KOPT-K1 (cell line): Measurements from ENCODE around the gene TP53AIP1.

Experiments used
- H3K27ac ChIP-seq: fragments of 200-600 bp; sonication (generic); 2 replicates; pipeline ENCODE4 v1.5.1; 2016; ENCODE audit warnings: antibody characterized with exemption, mild to moderate bottlenecking, low read depth, low read length; ENCODE audit not compliant: poor library complexity, severe bottlenecking
- H3K36me3 ChIP-seq: fragments of 200-600 bp; sonication (generic); 2 replicates; pipeline ENCODE4 v1.5.1; 2017; ENCODE audit warnings: antibody characterized with exemption, mild to moderate bottlenecking, low read length, moderate library complexity; ENCODE audit not compliant: insufficient read depth
- H3K9me3 ChIP-seq: fragments of 200-600 bp; sonication (generic); 2 replicates; pipeline ENCODE4 v1.5.1; 2017; ENCODE audit warnings: antibody characterized with exemption, low read length, mild to moderate bottlenecking; ENCODE audit not compliant: insufficient read depth, poor library complexity, severe bottlenecking

Gene TP53AIP1

DNA sequence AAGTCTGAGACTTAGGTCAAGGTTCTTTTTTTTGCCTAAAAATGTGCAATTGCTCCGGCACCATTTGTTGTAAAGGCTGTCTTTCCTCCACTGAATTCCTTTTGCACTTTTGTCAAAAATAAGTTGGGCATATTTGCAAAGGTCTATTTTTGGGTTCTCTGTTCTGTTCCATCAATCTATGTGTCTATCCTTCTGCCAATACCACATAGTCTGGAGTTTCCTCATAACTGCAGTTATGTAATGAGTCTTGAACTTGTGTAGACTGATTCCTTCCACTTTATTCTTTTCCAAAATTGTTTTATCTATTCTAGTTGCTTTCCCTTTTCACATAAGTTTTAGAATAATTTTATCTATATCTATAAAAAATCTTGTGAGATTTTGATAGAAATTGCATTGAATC is 44.8 kb downstream of the TP53AIP1 start:
- Histone ChIP-seq H3K9me3 (no peaks in the 10 kb centered on the region), H3K27ac (no peak overlapping the region), H3K36me3 (no peaks in the 10 kb centered on the region)

DNA sequence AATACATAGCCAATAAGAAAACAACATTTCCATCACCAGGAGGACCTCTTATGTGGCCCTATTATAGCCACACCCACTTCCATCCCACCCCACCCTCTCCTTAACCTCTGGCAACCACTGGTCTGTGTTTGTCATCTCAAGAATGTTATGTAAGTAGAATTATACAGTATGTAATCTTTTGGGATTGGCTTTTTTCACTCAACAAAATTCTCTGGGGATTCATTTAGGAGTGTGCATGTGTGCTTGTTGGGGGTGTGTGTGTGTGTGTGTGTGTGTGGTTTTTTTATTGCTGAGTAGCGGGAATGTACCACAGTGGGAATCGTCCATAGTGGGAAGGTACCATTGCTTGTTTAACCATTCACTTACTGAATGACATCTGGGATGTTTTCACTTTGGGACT is 46.3 kb downstream of the TP53AIP1 start:
- Histone ChIP-seq H3K36me3 (no peaks in the 10 kb centered on the region), H3K27ac (no peak overlapping the region), H3K9me3 (no peaks in the 10 kb centered on the region)

DNA sequence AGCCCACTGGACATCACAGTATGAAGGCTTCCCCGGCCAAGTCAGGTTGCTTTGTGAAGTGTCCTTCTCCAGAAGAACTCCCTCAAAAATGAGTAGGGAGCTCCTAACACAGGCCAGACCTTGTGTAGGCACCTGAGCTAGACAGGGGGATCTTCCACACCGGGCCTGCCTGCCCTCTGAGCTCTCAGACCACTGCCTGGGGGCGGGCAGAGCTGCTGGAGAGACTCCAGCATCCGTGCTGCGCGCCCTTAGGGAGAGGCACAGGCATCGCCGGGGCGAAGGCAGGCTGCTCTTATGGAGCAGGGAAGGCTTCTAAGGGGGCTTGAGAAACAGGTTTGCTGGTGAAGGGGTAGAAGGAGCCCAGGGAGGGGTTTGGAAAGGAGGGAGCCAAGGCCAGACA is 47.1 kb downstream of the TP53AIP1 start:
- Histone ChIP-seq H3K9me3 (no peaks in the 10 kb centered on the region), H3K36me3 (no peaks in the 10 kb centered on the region), H3K27ac (no peak overlapping the region)

- no peaks in the 10 kb centered on the region for H3K36me3 ChIP-seq
- no peaks in the 10 kb centered on the region for H3K9me3 ChIP-seq
Observed at GRCh38 chr11:128894685-128895084, 48.0 kb downstream of the TP53AIP1 start.

GRCh38 chr11:128894286-128894681 is 48.4 kb downstream of the TP53AIP1 start:
- Histone ChIP-seq H3K9me3 (no peaks in the 10 kb centered on the region), H3K27ac (no peak overlapping the region), H3K36me3 (no peaks in the 10 kb centered on the region)

More at GRCh38 chr11:128894685-128895084, 48.0 kb downstream of the TP53AIP1 start:
- H3K27ac ChIP-seq, result no peak overlapping the region

GRCh38 chr11:128893578-128894285 is 48.9 kb downstream of the TP53AIP1 start:
- H3K9me3 ChIP-seq, result no peaks in the 10 kb centered on the region
- no peaks in the 10 kb centered on the region for H3K36me3 ChIP-seq
- no peak overlapping the region for H3K27ac ChIP-seq

DNA sequence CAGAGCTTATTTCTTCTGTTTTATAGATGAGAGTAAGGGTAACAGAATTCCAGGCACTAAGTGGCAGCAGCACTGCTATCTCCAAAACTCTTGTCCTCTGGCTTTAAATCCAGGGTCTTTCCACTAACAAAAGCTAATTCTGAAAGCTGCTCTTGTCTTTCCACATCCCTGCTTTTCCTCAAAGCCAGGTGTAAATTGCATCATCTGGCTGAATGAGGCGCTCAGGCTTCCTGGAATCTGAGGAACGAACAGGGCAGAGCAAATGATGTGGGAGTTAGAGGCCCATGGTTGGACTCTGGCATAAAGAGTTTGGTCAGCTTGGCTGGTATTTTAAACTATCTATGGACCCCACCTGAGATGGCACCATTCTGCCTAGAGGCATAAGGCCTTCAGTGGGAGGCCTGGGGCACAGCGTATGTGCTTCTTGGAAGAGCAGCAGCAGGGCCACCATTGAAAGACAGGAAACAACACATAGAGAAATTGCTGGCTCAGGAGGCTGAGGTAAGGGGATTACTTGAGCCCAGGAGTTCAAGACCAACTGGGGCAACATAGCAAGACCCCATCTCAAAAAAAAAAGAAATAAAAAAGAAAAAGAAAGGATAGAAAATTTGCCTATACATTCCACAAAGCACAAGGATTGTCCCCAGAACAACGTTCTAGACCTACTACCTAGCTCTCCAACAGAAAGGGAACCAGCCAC is 49.7 kb downstream of the TP53AIP1 start:
- no peaks in the 10 kb centered on the region for H3K36me3 ChIP-seq
- no peak overlapping the region for H3K27ac ChIP-seq
- no peaks in the 10 kb centered on the region for H3K9me3 ChIP-seq

DNA sequence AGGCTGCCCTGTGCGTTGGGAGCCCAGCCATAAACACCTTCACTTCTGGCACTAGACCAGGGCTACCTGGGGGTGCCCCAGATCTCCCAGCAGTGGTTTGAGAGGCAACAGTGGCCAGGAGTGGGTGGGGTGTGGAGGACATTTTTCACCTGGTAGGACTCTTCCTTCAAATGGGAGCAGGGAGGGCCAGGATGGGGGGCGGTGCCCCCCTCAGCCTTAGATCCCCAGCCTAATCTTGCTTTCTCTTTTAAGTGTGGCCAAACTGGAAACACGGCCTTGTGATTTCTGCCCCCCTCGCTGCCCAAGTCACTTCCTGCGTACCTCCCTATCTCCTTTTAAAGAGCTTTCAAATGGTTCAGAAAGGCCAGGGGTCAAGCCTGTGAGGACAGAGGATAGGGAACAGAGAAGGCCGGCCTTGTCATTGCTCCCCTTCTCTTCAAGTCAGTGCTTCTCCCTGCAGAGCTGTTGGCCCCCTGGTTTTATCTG is 50.7 kb downstream of the TP53AIP1 start:
- Histone ChIP-seq H3K9me3 (no peaks in the 10 kb centered on the region), H3K36me3 (no peaks in the 10 kb centered on the region), H3K27ac (no peak overlapping the region)

GRCh38 chr11:128890543-128891368 is 51.9 kb downstream of the TP53AIP1 start, which contains the start of gene KCNJ5:
Gene KCNJ5, plus strand, starts transcription at chr11:128891356. Its CDS starts 19,918 bp downstream, at chr11:128911274.
- Histone ChIP-seq H3K27ac (no peak within 1 kb of the TSS), H3K9me3 (no peaks in the 10 kb centered on the region), H3K36me3 (no peaks in the 10 kb centered on the region)

- Histone ChIP-seq H3K9me3 (no peaks in the 10 kb centered on the region), H3K36me3 (no peaks in the 10 kb centered on the region), H3K27ac (no peak overlapping the region)
Observed at GRCh38 chr11:128890216-128890542, 52.5 kb downstream of the TP53AIP1 start.

GRCh38 chr11:128889657-128890213 is 52.9 kb downstream of the TP53AIP1 start:
- no peaks in the 10 kb centered on the region for H3K36me3 ChIP-seq
- H3K27ac ChIP-seq, result no peak overlapping the region
- H3K9me3 ChIP-seq, result no peaks in the 10 kb centered on the region

- H3K9me3 ChIP-seq, result no peaks in the 10 kb centered on the region
- no peak overlapping the region for H3K27ac ChIP-seq
- H3K36me3 ChIP-seq, result no peaks in the 10 kb centered on the region
Observed at GRCh38 chr11:128888034-128888985, 54.4 kb downstream of the TP53AIP1 start.

- Histone ChIP-seq H3K36me3 (no peaks in the 10 kb centered on the region), H3K27ac (no peak overlapping the region), H3K9me3 (no peaks in the 10 kb centered on the region)
Observed at GRCh38 chr11:128886406-128887124, 56.1 kb downstream of the TP53AIP1 start.
